GM19043 (cell line): ENCODE results near the gene CABLES1.

ENCODE experiments used
- ATAC-seq: cut with Tn5 transposase; IDR thresholded peaks from one replicate; pipeline ENCODE4 v1.9.1; 2021; ENCODE audit warnings: low read depth; ENCODE audit not compliant: unreplicated experiment

The CABLES1 gene

GRCh38 chr18:23163786-23164533, 28.7 kb downstream of the CABLES1 start:
- ATAC-seq: no peak

GRCh38 chr18:23165271-23166068, 30.2 kb downstream of the CABLES1 start:
- ATAC-seq: no peak

- no peak for ATAC-seq
These were observed 31.7 kb downstream of the CABLES1 start for GRCh38 chr18:23166891-23167541.

- no peak for ATAC-seq
These were observed 34.4 kb downstream of the CABLES1 start for GRCh38 chr18:23169673-23170044.

- no peak for ATAC-seq
These were observed 34.9 kb downstream of the CABLES1 start for GRCh38 chr18:23170137-23170536.

- ATAC-seq: no peak
These were observed 36.4 kb downstream of the CABLES1 start for GRCh38 chr18:23171581-23172156.

- ATAC-seq: no peak
These were observed 37.5 kb downstream of the CABLES1 start for GRCh38 chr18:23172591-23173380.

- ATAC-seq: no peak
These were observed 38.6 kb downstream of the CABLES1 start for GRCh38 chr18:23173912-23174311.

- ATAC-seq: no peak
These were observed 41.6 kb downstream of the CABLES1 start for GRCh38 chr18:23176701-23177432.

GRCh38 chr18:23177433-23178072, 42.3 kb downstream of the CABLES1 start:
- no peak for ATAC-seq

GRCh38 chr18:23178201-23178600, 42.9 kb downstream of the CABLES1 start:
- ATAC-seq: no peak

GRCh38 chr18:23178661-23179081, 43.4 kb downstream of the CABLES1 start:
- no peak for ATAC-seq

- ATAC-seq: no peak
These were observed 44.1 kb downstream of the CABLES1 start for GRCh38 chr18:23179416-23179815.

- no peak for ATAC-seq
These were observed 46.3 kb downstream of the CABLES1 start for GRCh38 chr18:23181547-23181946.

GRCh38 chr18:23182606-23183005, 47.3 kb downstream of the CABLES1 start:
- ATAC-seq: no peak

- ATAC-seq: no peak
These were observed 48.3 kb downstream of the CABLES1 start for GRCh38 chr18:23183411-23184150.

- ATAC-seq: no peak
These were observed 51.5 kb downstream of the CABLES1 start for GRCh38 chr18:23186781-23187180.

GRCh38 chr18:23188068-23188760, 52.9 kb downstream of the CABLES1 start:
- no peak for ATAC-seq
